HG02870 (cell line): ENCODE data around the gene SAMD14.

Experiments used
- ATAC-seq: cut with Tn5 transposase; IDR thresholded peaks from one replicate; pipeline ENCODE4 v1.9.1; 2021; ENCODE audit warnings: mild to moderate bottlenecking, moderate library complexity; ENCODE audit not compliant: unreplicated experiment

Gene SAMD14

DNA sequence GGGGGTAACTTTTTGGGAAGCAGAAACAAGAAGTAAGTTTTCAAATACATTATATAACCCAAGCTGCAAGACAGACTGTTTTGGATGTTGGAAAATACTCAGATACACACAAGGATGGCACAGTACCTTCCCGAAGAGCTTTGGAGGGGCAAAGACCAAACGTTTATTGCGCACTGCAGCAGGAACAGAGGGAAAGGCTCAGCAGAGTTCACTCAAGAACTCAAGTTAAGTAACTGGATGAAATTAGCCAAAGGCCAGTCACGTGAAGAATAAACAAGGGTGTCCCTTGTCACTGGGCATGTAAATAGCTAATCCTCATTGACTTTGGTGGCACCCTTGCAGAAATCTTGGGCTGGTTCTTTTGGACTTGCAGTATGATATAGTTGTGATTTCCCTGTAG lies 32.0 kb downstream of the SAMD14 start:
- no peak for ATAC-seq

DNA sequence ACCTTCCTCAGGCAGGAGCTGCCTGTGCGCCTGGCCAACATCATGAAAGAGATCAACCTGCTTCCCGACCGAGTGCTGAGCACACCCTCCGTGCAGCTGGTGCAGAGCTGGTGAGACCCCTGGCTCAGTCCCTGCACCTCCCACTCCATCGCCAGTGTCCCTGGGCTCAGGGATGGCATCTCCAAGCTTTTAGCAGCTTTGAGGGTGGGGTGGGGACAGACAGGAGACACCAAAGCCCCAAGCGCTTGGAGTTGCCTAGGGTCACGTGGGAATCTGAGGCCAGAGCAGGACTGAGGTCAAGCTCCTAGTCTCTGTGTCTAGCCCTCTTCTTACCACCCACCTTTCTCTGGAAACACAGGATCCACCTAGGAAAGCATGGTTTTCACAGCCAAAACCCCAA lies 32.5 kb downstream of the SAMD14 start:
- no peak for ATAC-seq

DNA sequence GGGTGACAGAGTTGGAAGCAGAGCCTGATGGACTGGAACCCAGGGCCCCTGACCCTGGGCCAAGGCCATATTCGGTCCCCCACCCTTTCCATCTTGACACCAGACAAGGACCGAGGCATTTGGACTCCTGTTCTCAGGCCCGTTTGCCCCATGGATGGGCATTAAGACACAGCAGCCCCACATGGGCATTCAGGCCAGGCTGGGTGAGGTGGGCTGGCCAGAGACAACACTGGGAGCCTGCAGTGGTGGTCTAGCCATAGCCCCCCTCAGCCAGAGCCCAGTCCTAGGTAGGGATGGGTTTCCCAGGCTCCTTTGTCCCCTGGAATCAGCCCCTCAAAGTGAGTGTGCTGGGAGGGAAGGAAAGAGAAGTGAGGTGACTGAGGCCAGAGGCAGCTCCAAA lies 33.2 kb downstream of the SAMD14 start:
- no peak for ATAC-seq

DNA sequence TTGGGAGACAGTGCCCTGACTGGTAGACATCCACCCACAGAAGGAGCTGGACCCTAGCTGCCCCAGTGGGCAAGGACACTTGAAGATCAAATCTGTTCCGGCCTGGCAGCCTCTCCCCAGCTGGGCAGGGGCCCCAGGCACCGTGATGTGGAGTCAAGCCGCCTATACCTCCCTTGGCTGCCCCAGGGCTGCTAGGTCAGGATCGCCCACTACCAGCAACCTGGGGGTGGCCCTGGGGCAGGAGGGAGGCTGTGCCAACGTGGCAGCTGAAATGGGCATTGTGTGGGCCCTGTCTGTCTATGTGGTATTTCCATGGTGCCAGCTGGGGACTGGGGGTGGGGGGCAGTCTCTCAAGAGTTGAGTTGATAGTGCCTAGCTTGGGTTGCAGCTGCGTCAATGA lies 33.9 kb downstream of the SAMD14 start:
- ATAC-seq: no peak

DNA sequence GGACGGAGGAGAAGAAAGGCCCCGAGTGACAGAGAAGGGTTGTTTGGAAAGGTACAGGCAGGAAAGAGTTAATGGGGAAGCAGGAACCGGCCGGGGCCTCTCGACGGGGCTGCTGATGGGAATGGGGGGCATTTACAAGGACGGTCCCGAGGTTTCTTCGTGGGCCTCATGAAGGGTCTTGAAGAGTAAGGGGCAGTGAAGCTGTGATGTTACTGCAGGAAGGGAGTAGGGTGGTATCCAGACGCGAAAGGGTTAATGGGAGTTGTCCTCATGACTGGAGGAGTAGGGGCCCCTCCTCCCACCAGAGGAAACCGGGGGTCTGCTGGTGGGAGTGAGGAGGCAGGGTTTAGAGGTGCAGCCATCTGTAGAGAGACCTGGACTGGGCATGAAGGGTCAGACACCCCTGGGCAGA lies 34.3 kb downstream of the SAMD14 start:
- ATAC-seq: no peak

DNA sequence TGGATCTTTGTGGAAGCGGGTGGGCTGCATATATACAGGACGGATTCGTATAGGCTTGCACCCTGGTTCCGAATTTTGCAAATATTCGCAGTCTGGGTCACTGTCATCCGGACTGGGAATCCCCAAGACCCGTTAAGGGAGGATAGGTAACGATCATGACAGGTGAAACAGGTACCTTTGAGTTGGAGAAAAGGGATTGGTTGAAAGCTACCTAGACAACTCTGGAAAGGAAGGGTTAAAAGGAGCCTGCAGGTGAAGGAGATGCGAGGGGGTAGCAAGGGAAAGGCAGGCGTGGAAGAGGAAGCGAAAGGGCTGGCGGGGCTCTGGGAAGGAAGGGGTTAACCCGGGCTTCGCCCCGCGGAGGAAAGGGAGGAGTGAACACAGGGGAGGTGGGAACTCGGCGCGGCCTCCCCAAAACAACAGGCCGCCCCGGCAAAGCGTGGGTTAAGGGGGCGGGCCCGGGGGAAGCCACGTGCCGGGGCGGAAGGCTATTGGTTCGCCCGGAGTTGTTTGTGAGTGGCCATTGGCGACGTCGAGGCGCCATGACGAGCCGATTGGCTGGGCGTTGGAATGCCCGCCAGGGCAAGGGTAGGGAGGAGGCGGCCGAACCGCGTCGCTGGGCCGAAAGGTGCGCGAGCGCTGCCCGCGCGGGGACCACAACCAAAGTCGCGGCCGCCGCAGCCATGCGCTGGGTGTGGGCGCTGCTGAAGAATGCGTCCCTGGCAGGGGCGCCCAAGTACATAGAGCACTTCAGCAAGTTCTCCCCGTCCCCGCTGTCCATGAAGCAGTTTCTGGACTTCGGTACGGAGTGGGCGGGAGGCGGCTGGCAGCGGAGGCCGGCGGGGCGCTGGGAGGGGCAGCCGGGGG lies 35.0 kb downstream of the SAMD14 start, which contains the start of gene PDK2:
Gene PDK2, plus strand, starts transcription at position 599 of the 867 bp plus-strand sequence. Its CDS starts 85 bp downstream, at position 684.
- peak; percentile 86 for ATAC-seq

DNA sequence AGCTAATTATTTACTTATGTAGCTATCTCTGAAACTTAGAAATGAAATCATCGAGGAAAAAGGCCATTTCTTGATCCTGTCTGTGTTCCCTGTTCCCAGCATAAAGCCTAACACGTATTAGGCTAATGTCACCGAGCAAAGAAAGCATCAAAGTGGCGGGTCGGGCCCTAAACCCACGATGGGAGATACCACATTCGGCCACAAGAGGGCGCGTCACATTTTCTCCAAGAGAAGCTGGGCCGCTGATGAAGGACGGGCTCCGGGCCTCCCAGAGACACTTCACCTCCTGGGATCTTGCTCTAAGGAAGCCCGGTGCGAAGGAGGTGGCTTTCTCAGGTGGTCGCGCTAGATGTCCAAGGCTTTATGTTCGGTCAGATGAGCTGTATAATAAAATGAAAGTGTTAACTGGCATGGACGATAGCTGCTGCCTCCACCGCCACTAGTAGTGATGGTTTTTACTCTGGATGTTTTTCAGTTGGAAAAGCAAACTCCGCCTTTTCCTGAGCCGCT lies 35.7 kb downstream of the SAMD14 start:
- no peak for ATAC-seq

DNA sequence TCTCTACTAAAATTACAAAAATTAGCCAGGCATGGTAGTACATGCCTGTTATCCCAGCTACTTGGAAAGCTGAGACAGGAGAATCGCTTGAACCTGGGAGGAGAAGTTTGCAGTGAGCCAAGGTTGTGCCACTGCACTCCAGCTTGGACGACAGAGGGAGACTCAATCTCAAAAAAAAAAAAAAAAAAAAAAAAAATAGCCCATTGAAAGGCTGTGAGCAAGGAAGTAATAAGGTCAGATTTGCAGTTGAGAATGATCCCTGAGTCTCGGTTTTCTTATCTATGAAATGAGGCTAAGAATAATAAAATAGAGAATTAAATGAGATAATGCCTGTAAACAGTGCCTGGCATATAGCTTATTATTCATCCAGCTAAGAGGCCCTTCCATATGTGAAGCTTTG lies 36.2 kb downstream of the SAMD14 start:
- ATAC-seq: no peak

DNA sequence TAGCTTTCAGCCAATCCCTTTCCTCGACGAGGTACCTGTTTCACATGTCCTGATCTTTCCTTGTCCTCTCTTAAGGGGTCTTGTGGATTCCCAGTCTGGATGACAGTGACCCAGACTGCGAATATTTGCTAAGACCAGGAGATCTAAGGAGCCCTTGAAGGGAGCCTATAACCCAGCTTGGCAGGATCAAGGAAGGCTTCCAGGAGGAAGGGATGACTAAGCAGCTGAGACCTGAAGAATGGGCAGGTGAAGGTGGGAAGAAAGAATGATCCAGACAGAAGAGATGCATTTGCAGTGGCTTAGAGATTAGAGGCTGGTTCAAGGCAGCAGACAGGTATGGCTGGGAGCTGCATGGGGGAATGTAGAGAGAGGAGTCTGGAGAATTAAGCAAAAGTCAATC lies 36.7 kb downstream of the SAMD14 start:
- ATAC-seq: no peak

DNA sequence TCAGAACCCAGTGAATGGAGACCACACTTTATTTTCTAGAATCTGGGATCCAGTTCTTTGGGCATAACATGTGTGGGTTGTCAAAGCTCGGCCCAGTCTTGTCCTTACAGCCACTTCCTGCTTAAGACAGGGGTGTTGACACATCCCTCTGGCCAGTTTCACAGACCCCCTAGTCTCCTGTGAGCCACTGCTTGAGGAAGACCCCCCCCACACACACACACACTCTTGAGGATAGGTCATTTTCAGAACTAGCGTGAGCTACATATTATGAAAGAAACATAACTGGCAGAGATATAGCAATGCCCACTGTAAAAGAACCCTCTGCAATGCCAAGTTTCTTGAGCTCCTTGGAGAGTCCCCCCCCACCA lies 38.1 kb downstream of the SAMD14 start:
- no peak for ATAC-seq

DNA sequence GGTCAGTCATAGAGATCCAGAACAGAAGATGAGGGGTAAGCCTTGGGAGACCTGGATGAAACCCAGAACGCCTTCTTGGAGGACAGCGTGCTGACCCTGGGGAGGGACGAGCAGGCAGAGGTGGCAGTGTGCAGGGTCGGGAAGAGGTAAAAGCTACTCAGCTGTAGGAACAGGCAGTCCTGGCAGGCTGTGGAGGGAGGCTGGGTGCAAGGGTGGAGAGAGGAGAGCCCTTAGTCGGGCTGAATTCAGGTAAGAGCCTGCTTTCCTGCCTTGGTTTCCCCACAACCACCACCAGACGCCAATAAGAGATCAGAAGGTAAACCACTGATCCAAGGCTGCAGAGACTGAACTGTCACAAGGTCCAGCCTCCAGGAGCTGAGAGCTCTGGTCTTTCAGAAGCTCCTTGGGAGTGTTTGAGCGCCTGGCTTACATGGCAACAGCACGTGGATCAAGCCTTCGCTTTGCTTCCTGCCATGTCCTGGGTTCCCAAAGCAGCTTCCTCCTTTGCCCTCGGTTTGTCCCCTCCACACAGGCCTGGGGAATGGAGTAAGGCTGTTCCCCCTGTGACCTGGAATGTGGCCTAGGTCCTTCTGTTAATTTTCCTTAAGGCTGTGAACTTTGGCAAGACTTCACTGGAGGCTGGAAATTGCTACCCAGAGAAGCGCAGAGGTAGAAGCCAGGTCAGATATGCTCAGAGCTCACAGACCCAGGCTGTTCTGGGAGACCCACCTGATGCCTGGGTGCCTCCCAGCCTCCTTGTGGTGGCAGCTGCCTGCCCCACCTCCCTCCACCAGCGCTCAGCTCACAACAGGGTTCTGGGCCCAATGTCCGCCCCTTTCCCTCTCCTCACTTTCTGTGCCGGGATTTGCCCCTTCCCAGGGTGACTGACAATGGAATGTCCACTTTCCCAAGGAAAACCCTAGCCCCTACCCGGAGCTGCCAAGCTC lies 38.7 kb downstream of the SAMD14 start:
- ATAC-seq: no peak

DNA sequence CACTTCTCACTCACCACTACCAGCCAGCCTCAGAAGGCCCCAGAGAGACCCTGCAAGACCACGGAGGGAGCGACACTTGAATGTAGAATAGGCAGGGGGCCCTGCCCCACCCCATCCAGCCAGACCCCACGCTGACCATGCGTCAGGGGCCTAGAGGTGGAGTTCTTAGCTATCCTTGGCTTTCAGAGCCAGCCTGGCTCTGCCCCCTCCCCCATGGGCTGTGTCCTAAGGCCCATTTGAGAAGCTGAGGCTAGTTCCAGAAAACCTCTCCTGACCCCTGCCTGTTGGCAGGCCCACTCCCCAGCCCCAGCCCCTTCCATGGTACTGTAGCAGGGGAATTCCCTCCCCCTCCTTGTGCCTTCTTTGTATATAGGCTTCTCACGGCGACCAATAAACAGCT lies 39.9 kb downstream of the SAMD14 start:
- ATAC-seq: no peak

DNA sequence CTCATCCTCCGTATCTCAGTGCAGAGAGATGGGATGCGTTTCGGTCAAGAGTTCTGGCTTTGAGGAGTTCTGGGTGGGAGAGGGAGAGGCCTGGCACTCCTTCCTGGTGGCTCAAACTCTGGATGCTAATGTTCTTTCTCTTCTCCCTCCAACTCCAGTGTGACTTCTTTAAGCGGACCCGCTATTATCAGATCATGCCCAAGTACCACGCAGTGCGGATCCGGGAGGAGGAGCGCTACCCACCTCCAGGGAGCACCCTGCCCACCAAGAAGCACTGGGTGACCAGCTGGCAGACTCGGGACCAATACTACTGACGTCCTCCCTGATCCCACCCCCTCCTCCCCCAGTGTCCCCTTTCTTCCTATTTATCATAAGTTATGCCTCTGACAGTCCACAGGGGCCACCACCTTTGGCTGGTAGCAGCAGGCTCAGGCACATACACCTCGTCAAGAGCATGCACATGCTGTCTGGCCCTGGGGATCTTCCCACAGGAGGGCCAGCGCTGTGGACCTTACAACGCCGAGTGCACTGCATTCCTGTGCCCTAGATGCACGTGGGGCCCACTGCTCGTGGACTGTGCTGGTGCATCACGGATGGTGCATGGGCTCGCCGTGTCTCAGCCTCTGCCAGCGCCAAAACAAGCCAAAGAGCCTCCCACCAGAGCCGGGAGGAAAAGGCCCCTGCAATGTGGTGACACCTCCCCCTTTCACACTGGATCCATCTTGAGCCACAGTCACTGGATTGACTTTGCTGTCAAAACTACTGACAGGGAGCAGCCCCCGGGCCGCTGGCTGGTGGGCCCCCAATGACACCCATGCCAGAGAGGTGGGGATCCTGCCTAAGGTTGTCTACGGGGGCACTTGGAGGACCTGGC lies 40.8 kb downstream of the SAMD14 start:
- ATAC-seq: no peak

DNA sequence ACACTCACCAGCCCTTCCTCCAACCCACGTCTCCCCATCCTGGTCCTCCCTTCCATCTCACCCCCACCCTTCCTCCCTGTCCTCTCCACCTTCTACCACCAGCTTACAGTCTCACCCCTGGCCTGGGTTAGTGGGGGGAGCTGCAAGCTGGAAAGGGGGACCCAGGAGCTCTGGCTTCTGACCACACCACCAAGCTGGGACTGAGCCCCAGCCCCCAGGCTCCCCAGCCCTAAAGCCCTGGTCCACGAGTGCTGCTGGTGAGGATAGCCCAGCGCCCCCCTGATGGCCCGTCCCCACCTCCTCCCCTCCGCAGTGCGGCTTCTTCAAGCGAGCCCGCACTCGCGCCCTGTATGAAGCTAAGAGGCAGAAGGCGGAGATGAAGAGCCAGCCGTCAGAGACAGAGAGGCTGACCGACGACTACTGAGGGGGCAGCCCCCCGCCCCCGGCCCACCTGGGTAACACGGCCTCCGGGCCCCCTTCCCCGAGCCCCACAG lies 42.0 kb downstream of the SAMD14 start:
- ATAC-seq: no peak

DNA sequence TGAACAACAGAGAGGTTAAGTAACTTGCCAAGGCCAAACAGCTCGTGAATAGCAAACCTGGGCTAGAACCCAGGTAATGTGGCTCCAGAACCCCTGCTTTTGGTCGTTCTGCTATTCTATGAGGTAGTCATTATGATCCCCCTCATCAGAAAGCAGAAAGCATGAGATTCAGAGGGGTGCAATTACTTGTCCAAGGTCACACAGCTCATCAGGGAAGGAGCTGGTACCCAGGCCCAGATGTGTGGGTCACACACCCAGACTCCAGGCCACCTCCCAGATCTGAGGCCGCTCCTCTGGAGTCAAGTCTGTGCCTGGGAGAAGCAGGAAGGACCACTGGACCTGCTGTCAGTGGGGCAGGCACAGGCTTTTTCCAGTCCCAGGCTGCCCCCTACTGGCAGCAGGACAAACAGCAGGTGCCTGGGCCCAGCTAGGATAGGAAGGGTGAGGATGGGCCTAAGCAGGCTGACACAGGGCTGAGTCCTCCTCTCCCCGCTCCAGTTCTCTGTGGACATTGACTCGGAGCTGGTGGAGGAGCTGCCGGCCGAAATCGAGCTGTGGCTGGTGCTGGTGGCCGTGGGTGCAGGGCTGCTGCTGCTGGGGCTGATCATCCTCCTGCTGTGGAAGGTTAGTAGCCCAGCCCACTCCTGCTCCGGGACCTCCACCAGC lies 42.6 kb downstream of the SAMD14 start:
- ATAC-seq: no peak

DNA sequence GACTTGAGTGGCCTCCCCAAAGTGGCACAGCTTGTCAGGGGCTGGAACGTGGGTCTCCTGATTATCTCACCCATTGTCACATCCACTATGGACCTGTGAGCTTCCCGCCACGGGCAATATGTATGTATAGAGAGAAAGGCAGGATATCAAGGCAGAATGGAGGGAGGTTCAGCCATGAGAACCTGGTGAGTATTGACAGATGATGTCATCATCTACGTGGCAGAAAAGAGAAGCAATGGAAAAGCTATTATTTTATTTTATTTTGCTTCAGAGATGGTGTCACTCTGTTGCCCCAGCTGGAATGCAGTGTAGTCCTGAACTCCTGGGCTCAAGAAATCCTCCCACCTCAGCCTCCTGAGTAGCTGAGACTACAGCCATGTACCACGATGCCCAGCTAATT lies 48.2 kb downstream of the SAMD14 start:
- ATAC-seq: no peak

DNA sequence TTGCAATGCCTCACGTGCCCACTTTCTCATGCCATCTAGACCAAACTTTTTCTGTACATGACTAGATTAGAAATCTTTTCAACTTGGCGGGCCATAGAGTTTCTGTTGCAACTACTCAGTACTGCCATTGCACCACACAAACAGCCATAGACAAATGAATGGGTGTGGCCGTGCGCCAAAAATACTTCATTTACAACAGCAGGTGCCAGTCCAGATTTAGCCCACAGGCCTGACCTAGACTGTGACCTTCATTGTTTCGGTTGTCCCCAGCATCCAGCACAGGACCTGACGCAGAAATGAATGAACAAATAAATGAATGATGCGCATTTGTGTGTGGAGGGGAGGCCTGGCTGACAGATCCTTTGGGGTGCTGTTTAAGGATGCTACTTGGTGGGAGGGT lies 49.1 kb downstream of the SAMD14 start:
- no peak for ATAC-seq

DNA sequence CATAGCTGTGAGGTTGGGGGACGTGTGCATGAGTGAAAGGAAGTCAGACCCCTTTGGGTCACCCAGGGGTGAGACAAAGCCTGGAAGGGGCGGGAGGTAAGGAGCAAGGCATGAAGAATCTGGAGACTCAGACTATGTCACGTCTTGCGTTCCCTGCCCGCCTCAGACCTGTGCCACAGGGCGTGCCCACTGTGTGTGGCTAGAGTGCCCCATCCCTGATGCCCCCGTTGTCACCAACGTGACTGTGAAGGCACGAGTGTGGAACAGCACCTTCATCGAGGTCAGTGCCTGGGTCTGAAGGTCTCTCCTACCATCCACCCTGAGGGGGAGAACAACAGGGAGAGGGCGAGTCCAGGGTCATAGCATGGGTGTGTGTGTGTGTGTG lies 49.9 kb downstream of the SAMD14 start:
- no peak for ATAC-seq

DNA sequence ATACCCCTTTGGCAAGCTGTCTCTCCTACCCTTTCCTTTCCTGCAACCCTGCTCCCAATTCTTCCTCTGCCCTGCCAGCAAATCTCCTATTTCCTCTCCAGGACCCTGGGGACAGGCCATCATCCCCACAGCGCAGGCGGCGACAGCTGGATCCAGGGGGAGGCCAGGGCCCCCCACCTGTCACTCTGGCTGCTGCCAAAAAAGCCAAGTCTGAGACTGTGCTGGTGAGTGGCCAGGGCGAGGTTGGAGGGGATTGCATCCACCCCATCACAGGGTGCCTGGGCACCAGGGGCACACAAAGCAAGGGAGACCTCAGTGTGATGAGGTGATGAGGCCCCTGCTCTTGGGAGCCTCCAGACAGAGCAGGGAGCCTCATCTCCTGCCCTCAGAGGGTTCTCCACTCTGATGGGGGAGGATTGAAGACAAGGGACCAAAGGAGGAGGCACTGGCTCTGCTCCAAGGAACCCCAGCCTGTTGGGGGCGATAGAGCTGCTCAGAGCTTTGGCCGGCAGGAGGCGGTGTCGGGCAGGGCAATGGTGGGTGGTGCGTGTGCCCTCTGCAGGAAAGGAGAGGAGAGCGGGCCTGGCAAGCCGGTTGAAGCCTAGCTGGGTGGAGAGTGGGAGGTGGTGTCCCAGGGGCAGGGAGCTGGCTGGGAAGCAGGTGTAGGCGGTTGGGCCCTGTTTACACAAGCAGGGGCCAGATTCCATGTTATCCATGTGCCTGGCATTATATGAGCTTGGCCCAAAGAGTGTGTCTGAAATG lies 50.4 kb downstream of the SAMD14 start:
- ATAC-seq: no peak
